Ovary (tissue), 9 donors: ENCODE results near the gene SHTN1. TPM values are rescaled to one million over a fixed set of nuclear protein-coding genes. Genes with fewer than 3 reads are reported as not detected.

Source experiments
- DNase-seq, 5 donors: peaks; one replicate each; pipeline ENCODE4 v3.0.0-alpha.2; 2019 to 2020
- H3K27ac ChIP-seq, 2 donors: fragments of 200-600 bp; one replicate each; pipeline versions ENCODE4 v1.5.1 to v1.8.0; 2019 to 2022
- H3K27me3 ChIP-seq: fragments of 200-600 bp; one replicate; pipeline ENCODE4 v1.8.0; 2022
- H3K36me3 ChIP-seq: fragments of 200-600 bp; sonication (generic); one replicate; pipeline ENCODE4 v1.5.1; 2019
- H3K4me1 ChIP-seq: one replicate; pipeline ENCODE4 v1.8.1; 2013; ENCODE audit warnings: mild to moderate bottlenecking, moderate library complexity; ENCODE audit not compliant: insufficient read depth
- H3K4me3 ChIP-seq: fragments of 200-600 bp; sonication (generic); one replicate; pipeline ENCODE4 v1.5.1; 2017
- H3K9me3 ChIP-seq, 2 donors: fragments of 200-600 bp in 1 of 2; sonication (generic) in 1 of 2; one replicate each; pipeline versions ENCODE4 v1.5.1 to v1.8.1; 2013 to 2019; ENCODE audit warnings: mild to moderate bottlenecking in 1 of 2, moderate library complexity in 1 of 2
- EP300 ChIP-seq: sonication (generic); formaldehyde crosslinking; IDR thresholded peaks from one replicate; pipeline ENCODE4 v1.6.1; 2017; ENCODE audit warnings: antibody characterized with exemption
- POLR2A ChIP-seq: fragments of 450-650 bp; IDR thresholded peaks from one replicate; pipeline ENCODE4 v1.6.1; 2017; ENCODE audit warnings: antibody characterized with exemption, mild to moderate bottlenecking, moderate library complexity
- WGBS, 3 donors: extraction: QIAGEN DNeasy Blood & Tissue Kit in 1 of 3; methylation state at CpG; one replicate each; pipeline versions ENCODE4 v1.1.5 to v1.1.7; 2013 to 2017; 5-methylcytosine and 5-hydroxymethylcytosine counted together
- intact Hi-C, 4 donors: fragments of 100-400 bp; cut with DNase I; formaldehyde crosslinking; loops; one replicate each; pipeline versions ENCODE4 v1.11.0 to v1.15.1; 2022 to 2023
- polyA plus RNA-seq, 2 donors: library from polyadenylated mRNA; stranded (reverse); fragments of 200-250 nt in 1 of 2; fragments of 350-450 nt in 1 of 2; fragmentation: Illumina TruSeq in 1 of 2; extraction: RNeasy Lipid Tissue Mini Kit (QIAGEN cat#74804) in 1 of 2; gene quantifications; one replicate each; pipeline ENCODE4 v1.2.3, GENCODE V29; 2013 to 2014
- total RNA-seq, 7 donors: library from RNA; depleted of rRNA in 2 of 7; stranded (reverse); fragments of >200 nt in 2 of 7; fragmentation: NEBNext Ultra II Directional in 3 of 7; extraction: Animal tissue kit (Norgen Biotek cat#: 25700) in 3 of 7; gene quantifications; one replicate each; pipeline versions ENCODE4 v1.1.0 to v1.2.4, GENCODE V29; 2016 to 2023
- TF ChIP-seq, protein P1 (sequence below), 3 donors: fragments of 450-650 bp in 2 of 3; fragments of 200-600 bp in 1 of 3; IDR thresholded peaks; one replicate each; pipeline versions ENCODE4 v1.5.1 to v1.8.0; 2016 to 2022; ENCODE audit warnings: antibody characterized with exemption in 3 of 3, mild to moderate bottlenecking in 1 of 3
- donor health status: DM: no; HTN: no; CAD: no; lungs with moderate emphysema.
- donor health status: DM: no; HTN: no; CAD: no.
- donor health status: Bipolar disorder and iron deficiency.
- donor health status: DM: yes; HTN: yes; CAD: no.
- donor health status: DM: no; HTN: no; CAD: no.
- donor health status: DM: yes; HTN: yes; CAD: no.

The SHTN1 gene
- total and polyA plus RNA-seq, 9 donors: 4.7 to 22.1 (median 16.3) TPM

- TF ChIP-seq POLR2A: no peak
- DNase-seq: no peak
- Histone ChIP-seq H3K4me3 (no peak overlapping the region), H3K4me1 (no peaks in the 10 kb centered on the region), H3K9me3 (no peaks in the 10 kb centered on the region), H3K36me3 (no peaks in the 10 kb centered on the region), H3K27ac (no peak overlapping the region), H3K27me3 (no peaks in the 10 kb centered on the region)
- intact Hi-C loops: no loop called here
- WGBS, 3 donors: 50 to 61% (median 57%) methylated on average over 4 of the region's 4 CpGs
Observed at GRCh38 chr10:116868722-116869121, 136.3 kb downstream of the SHTN1 start.

DNA sequence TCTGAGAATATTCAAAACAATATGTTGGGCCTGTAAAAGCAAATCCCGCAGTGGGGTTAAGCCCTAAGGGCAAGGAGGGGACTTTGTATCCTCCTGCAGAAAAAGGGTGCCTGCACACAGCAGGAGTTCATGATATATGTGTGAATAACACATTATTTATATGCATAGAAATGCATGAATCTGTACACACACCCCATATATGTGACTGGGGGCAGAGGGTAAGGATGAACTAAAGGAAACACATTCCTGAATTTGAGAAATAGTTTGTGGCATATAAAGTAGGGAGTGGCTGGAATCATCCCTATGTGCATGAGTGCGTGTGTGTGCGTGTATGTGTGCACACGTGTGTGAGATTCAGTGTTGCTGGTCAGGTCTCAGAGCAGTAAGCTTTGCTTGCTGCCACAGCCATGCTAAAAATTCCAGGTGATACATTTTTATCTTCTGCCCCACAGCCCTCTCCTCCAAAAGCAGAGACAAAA is 136.8 kb downstream of the SHTN1 start:
- H3K27me3 ChIP-seq: no peaks in the 10 kb centered on the region
- no peaks in the 10 kb centered on the region for H3K9me3 ChIP-seq
- H3K4me1 ChIP-seq: no peaks in the 10 kb centered on the region
- intact Hi-C loops: no loop called here
- TF ChIP-seq POLR2A (no peak), EP300 (no peak)
- TF ChIP-seq, protein P1, sequence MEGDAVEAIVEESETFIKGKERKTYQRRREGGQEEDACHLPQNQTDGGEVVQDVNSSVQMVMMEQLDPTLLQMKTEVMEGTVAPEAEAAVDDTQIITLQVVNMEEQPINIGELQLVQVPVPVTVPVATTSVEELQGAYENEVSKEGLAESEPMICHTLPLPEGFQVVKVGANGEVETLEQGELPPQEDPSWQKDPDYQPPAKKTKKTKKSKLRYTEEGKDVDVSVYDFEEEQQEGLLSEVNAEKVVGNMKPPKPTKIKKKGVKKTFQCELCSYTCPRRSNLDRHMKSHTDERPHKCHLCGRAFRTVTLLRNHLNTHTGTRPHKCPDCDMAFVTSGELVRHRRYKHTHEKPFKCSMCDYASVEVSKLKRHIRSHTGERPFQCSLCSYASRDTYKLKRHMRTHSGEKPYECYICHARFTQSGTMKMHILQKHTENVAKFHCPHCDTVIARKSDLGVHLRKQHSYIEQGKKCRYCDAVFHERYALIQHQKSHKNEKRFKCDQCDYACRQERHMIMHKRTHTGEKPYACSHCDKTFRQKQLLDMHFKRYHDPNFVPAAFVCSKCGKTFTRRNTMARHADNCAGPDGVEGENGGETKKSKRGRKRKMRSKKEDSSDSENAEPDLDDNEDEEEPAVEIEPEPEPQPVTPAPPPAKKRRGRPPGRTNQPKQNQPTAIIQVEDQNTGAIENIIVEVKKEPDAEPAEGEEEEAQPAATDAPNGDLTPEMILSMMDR (IDR thresholded peaks at IDR 0.05): no peak
- H3K36me3 ChIP-seq: no peaks in the 10 kb centered on the region
- H3K4me3 ChIP-seq: no peak overlapping the region
- no peak for DNase-seq
- WGBS, 3 donors: 67 to 85% (median 69%) methylated on average over 4 of the region's 4 CpGs
- no peak overlapping the region for H3K27ac ChIP-seq

GRCh38 chr10:116866987-116867595 is 137.9 kb downstream of the SHTN1 start:
- WGBS, 3 donors: 88 to 90% (median 90%) methylated on average over 6 of the region's 6 CpGs
- Histone ChIP-seq H3K27ac (no peak overlapping the region), H3K36me3 (no peaks in the 10 kb centered on the region)

GRCh38 chr10:116866066-116866465 is 138.9 kb downstream of the SHTN1 start:
- no peak for DNase-seq
- no peaks in the 10 kb centered on the region for H3K27me3 ChIP-seq
- no peaks in the 10 kb centered on the region for H3K9me3 ChIP-seq
- WGBS, 3 donors: 54 to 71% (median 59%) methylated on average over 2 of the region's 2 CpGs
- intact Hi-C loops: no loop called here
- H3K4me3 ChIP-seq: no peak overlapping the region
- no peaks in the 10 kb centered on the region for H3K36me3 ChIP-seq
- H3K4me1 ChIP-seq: no peaks in the 10 kb centered on the region
- no peak for TF ChIP-seq EP300
- no peak for TF ChIP-seq POLR2A
- TF ChIP-seq, protein P1 (IDR thresholded peaks at IDR 0.05): no peak
- H3K27ac ChIP-seq: no peak overlapping the region

More at GRCh38 chr10:116866987-116867595, 137.9 kb downstream of the SHTN1 start:
- Histone ChIP-seq H3K9me3 (no peaks in the 10 kb centered on the region), H3K4me3 (no peak overlapping the region), H3K4me1 (no peaks in the 10 kb centered on the region), H3K27me3 (no peaks in the 10 kb centered on the region)
- TF ChIP-seq, protein P1 (IDR thresholded peaks at IDR 0.05): no peak
- TF ChIP-seq POLR2A (no peak), EP300 (no peak)
- DNase-seq: no peak
- intact Hi-C loops: no loop called here

GRCh38 chr10:116864436-116864835 is 140.6 kb downstream of the SHTN1 start:
- H3K4me3 ChIP-seq: no peak overlapping the region
- WGBS, 3 donors: 73 to 90% (median 80%) methylated on average over 4 of the region's 4 CpGs
- no peaks in the 10 kb centered on the region for H3K9me3 ChIP-seq
- DNase-seq: no peak
- TF ChIP-seq EP300: no peak
- TF ChIP-seq, protein P1 (IDR thresholded peaks at IDR 0.05): no peak
- no peak for TF ChIP-seq POLR2A
- no peak overlapping the region for H3K27ac ChIP-seq
- no peaks in the 10 kb centered on the region for H3K4me1 ChIP-seq
- H3K36me3 ChIP-seq: no peaks in the 10 kb centered on the region
- intact Hi-C loops: no loop called here
- no peaks in the 10 kb centered on the region for H3K27me3 ChIP-seq
